GM18873 (cell line): ENCODE measurements around the gene ZNF148.

Experiments used
- ATAC-seq: cut with Tn5 transposase; IDR thresholded peaks from one replicate; pipeline ENCODE4 v1.9.1; 2021; ENCODE audit warnings: mild to moderate bottlenecking, moderate library complexity, moderate number of reproducible peaks; ENCODE audit not compliant: unreplicated experiment, low FRiP score

The ZNF148 gene

GRCh38 chr3:125234831-125235230 lies 140.3 kb downstream of the ZNF148 start:
- ATAC-seq, result no peak

GRCh38 chr3:125232401-125232800 lies 142.7 kb downstream of the ZNF148 start:
- no peak for ATAC-seq

- ATAC-seq, result no peak
Observed at GRCh38 chr3:125231895-125232294, 143.2 kb downstream of the ZNF148 start.

- ATAC-seq, result no peak
Observed at GRCh38 chr3:125229707-125230106, 145.4 kb downstream of the ZNF148 start.

- no peak for ATAC-seq
Observed at GRCh38 chr3:125229168-125229567, 146.0 kb downstream of the ZNF148 start.

- no peak for ATAC-seq
Observed at GRCh38 chr3:125221831-125222230, 153.3 kb downstream of the ZNF148 start.

GRCh38 chr3:125220727-125221429 lies 154.2 kb downstream of the ZNF148 start:
- no peak for ATAC-seq

GRCh38 chr3:125220183-125220582 lies 154.9 kb downstream of the ZNF148 start:
- ATAC-seq, result no peak

- no peak for ATAC-seq
Observed at GRCh38 chr3:125219261-125219701, 155.8 kb downstream of the ZNF148 start.

GRCh38 chr3:125214738-125215137 lies 160.4 kb downstream of the ZNF148 start:
- no peak for ATAC-seq

GRCh38 chr3:125213946-125214542 lies 161.1 kb downstream of the ZNF148 start:
- ATAC-seq, result no peak

- no peak for ATAC-seq
Observed at GRCh38 chr3:125213364-125213755, 161.8 kb downstream of the ZNF148 start.

GRCh38 chr3:125212509-125213363 lies 162.4 kb downstream of the ZNF148 start, which contains the start of gene SLC12A8:
Gene SLC12A8, minus strand, starts transcription at chr3:125212748. Its CDS starts 1,399 bp downstream, at chr3:125211349.
- ATAC-seq, result no peak

- no peak for ATAC-seq
Observed at GRCh38 chr3:125212091-125212508, 163.0 kb downstream of the ZNF148 start.

GRCh38 chr3:125211523-125212090 lies 163.5 kb downstream of the ZNF148 start:
- no peak for ATAC-seq

- no peak for ATAC-seq
Observed at GRCh38 chr3:125207949-125208568, 167.1 kb downstream of the ZNF148 start.

- ATAC-seq, result no peak
Observed at GRCh38 chr3:125207507-125207906, 167.6 kb downstream of the ZNF148 start.

- no peak for ATAC-seq
Observed at GRCh38 chr3:125206934-125207333, 168.2 kb downstream of the ZNF148 start.

GRCh38 chr3:125203731-125204130 lies 171.4 kb downstream of the ZNF148 start:
- no peak for ATAC-seq

GRCh38 chr3:125202197-125202596 lies 172.9 kb downstream of the ZNF148 start:
- no peak for ATAC-seq
